GM19397 (cell line): ENCODE results near the gene MYT1.
"Not testable (repeated sequence)": the region's sequence is repeated elsewhere in the genome, so short reads cannot be mapped to it uniquely, and the experiment has no call there.

Experiments
- ATAC-seq: cut with Tn5 transposase; IDR thresholded peaks from one replicate; pipeline ENCODE4 v1.9.1; 2021; ENCODE audit warnings: mild to moderate bottlenecking, moderate library complexity; ENCODE audit not compliant: unreplicated experiment

The MYT1 gene

DNA sequence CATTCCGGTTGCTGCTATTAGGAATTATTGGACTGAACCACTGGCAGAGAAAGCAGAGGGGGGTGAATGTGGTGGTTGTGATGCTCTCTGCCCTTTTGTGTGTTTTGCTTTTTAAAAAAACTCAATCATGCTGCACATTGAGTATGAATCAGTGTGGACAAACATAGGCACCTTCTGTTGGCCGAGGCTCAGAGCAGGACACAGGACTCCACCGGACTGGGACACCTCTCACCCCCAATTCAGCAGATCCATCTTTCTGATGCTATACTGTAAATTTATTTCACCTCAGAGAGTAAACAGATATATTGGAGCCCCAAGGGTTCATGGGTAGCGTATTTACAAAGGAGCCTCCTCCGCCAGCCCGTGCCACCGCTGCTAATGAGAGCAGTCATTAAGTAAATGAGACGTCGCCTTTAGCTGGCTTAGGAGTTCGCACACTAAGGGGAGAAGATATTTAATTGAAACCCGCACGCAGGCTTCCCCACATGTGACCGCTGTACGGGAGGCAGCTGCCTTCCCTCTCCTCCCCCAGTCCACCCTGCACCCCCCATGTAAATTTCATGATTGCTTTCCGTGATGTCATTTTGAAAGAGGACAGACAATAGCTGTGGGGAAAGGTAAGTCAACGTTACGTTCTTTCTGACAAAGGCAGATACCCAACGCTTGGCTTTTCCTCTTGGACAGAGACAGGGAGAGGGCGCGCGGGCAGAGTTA is at the start of gene MYT1:
Gene MYT1 (plus strand): TSS at position 330 of the 714 bp plus-strand sequence. CDS start 34,410 bp downstream, outside the sequence.
- no peak for ATAC-seq

DNA sequence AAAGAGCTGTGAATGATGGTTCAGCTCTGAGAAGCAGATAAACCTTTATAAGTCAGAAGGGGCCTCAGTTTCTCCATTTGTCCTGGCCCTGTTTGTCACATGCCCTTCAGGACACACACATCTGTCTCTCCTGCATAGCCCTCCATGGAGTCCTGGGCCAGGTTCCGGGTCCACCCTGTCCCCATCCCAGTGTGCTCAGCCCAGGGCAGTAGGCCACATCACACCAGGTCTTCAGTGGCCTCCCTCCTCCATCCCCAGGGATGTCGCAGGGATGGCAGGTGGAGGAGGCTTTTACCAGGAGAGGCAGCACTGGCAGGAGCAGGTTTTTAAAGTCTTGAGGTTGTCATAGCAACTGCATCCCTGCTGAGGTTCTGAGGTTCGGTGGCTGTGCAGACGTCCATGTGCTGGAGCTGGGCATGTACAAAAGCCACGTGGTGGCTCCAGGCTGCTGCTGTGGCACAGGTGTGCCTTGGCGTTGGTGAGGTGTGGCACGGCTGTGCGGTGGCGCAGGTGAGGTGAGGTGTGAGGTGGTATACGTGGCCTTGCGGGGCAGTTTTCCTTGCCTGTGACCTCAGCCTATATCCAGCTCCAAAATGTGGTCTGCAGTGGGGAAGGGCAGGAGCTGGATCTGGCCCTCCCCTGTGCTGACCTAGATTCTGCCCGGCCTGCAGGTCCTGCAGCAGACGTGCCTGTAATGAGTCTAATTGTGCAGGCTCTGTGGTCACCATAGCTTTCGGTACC is 48.9 kb upstream of the MYT1 start:
- ATAC-seq = no peak

DNA sequence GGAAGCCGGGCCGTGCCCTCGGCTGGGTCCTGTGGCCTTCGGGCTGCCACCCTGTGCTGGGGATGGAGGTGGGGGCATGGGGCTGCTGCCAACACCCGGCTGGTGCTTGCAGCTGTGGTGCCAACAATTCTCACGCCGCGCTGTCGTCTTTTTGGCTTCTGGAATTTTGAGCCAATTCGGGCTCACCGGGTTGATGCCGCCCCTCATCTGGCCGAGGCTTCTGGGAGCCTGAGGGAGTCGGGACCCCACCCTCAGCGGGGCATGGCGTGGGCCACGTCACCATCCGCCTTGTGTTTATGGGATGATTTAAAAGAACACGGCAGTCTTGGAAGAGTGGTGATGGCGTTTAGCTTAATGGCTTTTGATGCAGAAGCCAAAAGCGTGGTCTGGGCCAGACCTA is 48.2 kb upstream of the MYT1 start:
- ATAC-seq = no peak

DNA sequence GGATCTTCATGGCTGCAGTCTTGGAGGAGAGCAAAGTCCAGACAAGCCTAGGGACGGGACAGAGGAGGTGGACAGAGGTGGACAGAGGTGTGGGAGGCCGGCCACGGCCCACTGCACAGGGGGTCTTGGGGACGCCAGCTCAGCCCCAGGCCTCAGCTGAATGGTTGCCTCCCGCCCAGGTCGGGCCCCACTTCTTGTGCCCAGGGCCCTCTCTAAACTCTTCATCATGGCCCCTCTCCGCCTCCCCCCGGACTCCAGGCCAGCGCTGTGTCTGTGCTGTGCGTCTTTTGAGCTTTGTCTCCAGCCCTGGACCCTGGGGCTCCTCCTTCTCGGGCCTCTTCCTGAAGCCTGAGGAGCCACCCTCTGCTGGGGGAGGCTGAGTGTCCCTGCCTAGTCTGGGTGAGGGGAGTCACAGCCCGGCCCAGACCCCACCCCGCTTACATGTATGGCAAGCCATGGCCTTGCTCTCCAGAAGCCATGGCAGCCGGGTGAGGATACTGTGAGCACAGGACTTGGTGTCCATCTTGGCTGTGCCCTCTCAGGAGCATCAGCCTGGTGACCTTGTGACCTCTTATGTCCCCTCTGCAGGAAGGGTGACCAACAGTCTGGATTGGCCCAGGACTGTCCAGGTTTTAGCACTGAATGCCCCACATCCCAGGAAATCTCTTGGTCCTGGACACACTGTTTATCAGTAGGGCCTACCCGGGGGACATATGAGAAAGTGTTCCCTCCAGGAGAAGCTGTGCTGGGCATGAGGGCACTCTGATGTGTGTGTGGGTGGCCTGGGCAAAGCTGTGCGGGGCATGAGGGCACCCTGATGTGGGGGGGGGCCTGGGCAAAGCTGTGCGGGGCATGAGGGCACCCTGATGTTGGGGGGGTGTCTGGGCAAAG is 47.5 kb upstream of the MYT1 start:
- no peak for ATAC-seq

DNA sequence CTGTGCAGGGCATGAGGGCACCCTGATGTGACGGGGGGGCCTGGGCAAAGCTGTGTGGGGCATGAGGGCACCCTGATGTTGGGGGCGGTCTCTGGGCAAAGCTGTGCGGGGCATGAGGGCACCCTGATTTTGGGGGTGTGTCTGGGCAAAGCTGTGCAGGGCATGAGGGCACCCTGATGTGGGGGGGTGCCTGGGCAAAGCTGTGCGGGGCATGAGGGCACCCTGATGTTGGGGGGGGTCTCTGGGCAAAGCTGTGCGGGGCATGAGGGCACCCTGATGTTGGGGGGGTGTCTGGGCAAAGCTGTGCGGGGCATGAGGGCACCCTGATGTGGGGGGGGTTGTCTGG is 46.8 kb upstream of the MYT1 start:
- not testable (repeated sequence) for ATAC-seq

DNA sequence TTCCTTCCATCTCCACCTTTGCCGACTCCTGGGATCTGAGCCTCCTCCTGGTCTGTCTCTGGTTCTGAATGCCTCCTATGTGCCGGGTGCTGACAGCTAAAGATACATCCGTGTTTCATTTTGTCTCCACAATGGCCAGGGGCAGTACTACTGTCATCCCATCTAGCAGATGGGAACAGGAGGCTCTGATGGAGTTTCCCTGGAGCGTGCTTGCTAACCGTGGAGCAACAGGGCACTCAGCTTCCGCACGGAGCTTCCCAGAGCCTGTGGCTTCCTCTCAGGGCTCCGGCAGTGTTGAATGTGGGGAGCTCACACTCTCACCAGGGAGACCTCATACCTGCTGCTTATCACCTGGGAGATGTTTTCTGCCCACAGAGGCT is 45.0 kb upstream of the MYT1 start:
- ATAC-seq = no peak

DNA sequence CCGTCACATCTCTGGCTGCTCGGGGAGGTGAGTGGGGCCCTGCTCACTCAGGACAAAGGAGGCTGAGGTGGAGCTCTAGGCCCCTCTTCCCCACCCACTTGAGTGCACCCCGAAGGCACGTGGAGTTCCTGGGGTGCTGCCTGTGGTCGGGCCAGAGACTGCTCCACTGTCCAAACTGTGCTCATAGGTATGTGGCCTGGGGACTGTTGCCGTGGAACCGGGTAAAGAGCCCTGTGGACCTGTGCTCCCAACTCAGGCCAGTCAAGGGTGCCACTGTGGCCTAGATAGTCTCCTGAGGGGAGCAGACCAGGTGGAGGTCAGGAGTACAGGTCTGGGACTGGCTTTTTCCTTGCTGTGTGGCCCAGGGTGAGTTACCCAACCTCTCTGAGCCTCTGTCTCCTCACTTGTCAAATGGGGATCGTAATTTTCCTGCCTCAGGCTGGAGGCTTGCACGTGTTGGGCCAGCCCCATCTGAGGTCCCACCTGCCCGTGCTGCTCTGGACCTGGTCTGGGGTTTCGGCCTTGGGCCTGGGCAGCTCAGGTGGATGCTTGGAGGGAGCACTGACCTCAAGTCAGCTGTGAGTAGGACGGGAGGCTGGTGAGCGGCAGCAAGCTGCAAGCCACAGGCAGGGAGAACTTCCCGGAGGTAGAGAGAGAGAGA is 44.4 kb upstream of the MYT1 start:
- ATAC-seq = no peak

DNA sequence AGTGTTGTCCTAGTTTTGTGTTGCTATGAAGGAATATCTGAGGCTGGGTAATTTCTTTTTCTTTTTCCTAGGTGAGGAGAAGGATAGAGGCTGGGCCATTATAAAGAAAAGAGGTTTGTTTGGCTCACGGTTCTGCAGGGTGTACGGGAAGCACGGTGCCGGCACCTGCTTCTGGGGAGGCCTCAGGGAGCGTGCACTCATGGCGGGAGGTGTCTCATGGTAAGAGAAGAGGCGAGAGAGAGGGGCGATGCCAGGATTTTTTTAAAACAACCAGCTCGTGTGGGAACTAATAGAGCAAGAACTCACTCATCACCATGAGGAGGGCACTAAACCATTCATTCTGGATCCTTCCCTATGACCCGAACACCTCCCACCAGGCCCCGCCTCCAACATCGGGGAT is 42.7 kb upstream of the MYT1 start:
- ATAC-seq = no peak

DNA sequence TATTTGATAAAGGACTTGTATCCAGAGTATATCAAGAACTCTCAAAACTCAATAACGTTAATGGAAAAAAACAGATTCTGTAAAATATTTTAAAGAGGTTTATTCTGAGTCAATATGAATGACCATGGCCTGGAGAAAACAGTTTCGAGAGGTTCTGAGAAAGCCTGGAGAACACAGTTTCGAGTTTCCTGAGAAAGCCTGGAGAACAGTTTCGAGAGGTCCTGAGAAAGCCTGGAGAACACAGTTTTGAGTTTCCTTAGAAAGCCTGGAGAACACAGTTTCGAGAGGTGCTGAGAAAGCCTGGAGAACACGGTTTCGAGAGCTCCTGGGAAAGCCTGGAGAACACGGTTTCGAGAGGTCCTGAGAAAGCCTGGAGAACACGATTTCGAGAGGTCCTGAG is 41.3 kb upstream of the MYT1 start:
- not testable (repeated sequence) for ATAC-seq

DNA sequence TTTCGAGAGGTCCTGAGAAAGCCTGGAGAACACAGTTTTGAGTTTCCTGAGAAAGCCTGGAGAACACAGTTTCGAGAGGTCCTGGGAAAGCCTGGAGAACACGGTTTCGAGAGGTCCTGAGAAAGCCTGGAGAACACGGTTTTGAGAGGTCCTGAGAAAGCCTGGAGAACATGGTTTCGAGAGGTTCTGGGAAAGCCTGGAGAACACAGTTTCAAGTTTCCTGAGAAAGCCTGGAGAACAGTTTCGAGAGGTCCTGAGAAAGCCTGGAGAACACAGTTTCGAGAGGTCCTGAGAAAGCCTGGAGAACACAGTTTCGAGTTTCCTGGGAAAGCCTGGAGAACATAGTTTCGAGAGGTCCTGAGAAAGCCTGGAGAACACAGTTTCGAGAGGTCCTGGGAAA is 40.7 kb upstream of the MYT1 start:
- ATAC-seq = not testable (repeated sequence)

DNA sequence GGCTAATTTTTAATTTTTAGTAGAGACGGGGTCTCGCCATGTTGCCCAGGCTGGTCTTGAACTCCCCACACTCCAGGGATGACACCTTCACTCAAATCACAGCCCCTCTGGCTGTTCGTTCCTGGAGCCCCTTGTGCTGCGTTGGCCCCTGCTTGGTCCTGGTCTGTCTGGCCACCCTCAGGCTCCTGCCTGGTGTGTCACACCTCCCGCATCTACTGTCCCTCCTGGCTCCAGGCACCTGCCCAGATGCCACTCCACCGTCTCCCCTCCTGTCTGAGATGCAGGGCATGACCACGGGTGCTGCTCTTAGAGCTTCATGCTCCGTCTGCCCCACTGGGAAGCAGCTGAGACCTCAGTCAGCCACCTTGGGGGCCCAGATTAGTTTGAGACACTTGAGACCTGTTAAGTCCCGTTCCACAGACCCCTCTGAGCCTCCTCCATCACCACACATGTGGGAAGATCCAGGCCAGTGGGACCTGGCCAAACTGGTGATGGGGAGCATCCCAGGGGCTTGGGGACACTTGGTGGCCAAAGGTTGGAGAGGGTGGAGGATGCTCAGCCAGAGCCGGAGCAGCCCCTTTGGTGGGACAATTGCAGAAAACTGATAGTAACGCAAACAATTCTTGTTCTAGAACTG is 35.0 kb upstream of the MYT1 start:
- no peak for ATAC-seq

DNA sequence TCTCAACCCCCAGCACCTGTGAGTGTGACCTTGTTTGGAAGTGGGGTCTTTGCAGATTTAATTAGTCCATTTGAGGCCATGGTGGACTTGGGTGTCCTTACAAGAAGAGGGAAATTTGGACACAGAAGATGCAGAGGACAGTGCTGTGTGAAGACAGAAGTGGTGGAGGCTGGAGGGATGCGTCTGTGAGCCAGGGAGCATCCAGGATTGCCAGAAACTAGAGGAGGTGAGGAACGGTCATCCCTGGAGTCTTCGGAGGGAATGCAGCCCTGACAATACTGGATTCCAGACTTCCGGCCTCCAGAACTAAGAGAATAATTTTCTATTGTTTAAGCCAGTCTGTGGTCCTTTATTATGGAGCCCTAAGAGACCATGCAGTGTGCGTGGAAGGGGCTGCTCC is 34.0 kb upstream of the MYT1 start:
- no peak for ATAC-seq

DNA sequence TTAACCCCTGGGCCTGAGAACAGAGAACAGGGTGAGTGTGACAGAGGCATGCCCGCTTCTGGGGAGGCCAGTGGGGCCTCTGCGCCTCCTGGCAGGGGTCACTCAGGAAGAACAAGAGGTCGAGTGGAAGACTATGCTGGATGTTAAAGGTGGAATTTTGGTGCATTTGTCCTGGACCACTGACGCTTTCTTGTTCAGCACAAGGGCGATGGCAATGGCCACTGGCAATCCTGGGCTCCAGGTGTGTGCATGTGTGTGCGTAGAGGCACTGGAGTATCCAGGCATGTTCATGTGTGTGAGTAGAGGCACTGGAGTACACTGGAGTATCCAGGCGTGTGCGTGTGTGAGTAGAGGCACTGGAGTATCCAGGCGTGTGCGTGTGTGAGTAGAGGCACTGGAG is 33.4 kb upstream of the MYT1 start:
- ATAC-seq = no peak

DNA sequence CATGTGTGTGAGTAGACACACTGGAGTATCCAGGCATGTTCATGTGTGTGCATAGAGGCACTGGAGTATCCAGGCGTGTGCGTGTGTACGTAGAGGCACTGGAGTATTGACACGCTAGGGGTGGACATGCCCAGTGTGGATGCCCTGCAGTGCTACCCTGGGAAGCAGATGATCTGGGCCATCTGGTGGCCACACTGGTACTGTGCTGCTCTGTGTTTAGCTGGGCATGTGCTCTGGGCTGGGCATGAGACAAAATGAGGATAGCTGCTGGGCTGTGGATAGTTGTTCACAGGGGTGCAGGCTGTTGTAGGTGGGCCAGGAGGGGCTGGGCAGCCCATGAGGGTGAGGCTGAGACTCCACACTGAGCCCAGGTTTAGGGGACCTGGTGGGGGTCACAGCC is 32.8 kb upstream of the MYT1 start:
- no peak for ATAC-seq

DNA sequence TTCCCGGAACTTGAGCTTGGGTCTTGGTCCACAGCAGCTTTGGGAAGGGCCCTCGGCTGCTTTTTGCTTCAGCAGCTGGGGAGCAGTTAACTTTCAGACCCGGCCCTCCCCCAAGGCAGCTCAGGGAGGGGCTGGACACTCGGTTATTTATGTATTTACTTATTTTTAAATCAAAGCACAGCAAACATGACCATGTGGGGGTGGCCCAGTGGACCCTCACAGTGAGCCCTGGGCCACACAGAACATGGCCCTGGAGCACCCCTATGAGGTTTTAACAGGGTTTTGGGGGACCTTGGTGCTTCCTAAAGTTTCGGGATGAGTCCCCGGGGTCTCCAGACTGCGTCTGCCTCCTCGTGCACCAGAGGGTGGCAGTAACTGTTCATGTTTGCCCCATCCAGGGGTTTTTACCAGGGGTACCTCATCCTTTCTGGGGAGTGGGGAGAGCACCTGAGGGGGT is 30.3 kb upstream of the MYT1 start:
- ATAC-seq = no peak

DNA sequence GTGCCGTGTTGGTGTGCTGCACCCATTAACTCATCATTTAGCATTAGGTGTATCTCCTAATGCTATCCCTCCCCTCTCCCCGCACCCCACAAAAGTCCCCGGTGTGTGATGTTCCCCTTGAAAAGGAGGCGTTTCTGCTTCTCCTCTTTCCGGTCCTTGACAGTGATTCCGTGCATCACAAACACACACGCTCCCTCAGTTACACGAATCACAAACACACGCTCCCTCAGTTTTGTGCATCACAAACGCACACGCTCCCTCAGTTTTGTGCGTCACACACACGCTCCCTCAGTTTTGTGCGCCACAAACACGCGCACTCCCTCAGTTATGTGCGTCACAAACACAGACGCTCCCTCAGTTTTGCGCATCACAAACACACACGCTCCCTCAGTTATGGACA is 29.5 kb upstream of the MYT1 start:
- ATAC-seq = not testable (repeated sequence)

DNA sequence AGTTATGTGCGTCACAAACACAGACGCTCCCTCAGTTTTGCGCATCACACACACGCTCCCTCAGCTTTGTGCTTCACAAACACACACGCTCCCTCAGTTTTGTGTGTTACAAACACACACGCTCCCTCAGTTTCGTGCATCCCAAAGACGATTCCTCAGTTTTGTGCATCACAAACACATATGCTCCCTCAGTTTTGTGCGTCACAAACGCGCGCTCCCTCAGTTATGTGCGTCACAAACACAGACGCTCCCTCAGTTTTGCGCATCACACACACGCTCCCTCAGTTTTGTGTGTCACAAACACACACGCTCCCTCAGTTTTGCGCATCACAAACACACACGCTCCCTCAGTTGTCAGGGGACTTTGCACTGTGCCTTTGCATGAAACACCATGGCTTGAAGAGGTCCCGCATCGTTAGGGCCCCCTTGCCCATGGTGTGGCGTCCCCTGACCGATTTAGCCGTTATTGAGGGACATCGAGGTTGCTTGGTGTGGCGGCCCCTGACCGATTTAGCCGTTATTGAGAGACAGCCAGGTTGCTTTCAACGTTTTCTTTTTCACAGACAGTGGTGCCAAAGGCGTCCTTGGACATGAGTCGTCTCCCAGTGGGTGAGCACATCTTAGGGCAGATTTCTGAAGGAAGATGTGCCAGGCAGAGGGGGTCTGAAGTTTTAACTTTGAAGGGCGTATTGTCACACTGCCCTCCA is 28.1 kb upstream of the MYT1 start:
- ATAC-seq = no peak

DNA sequence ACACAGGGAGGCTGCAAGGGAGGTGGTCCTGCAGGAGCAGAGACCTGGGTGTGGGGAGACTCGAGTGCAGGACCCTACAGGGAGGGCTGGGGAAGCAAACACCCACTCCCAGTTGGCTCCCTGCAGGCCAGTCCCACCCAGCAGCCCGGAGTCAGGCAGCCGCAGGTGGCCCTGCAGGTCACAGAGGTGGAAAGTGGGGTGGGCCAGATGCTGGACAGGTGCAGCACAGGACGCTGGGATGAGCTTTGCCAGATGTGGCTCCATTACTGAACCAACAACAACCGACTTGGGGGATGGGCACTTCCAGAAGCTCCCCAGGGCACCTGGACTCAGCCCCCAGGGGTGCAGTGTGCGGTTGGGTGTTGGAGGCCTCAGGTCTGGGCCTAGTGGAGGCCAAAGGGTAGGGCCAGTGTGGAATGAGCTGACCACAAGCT is 26.6 kb upstream of the MYT1 start:
- ATAC-seq = no peak

DNA sequence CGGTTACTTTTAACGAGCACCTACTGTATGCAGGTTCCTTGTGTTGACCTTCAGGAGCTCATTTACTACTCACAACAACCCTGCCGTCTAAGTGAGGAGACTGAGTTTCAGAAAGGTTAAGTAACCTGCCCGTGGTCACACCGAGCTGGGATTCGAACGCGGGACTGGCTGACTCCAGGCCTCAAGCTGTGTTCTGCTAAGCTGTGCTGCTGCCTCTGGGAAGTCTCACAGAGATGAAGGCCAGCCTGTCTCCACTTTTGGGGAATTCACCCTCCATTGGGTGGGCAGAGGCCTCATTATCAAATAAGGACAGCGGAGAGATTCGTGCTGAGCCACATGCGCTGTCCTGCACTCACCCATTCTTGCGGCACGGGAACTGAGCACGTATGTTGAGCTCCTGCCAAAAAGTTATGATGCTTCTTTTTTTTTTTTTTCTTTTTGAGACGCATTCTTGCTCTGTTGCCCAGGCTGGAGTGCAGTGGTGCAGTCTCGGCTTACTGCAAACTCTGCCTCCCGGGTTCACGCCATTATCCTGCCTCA is 25.9 kb upstream of the MYT1 start:
- no peak for ATAC-seq
